OCI-LY3 (cell line): Measurements from ENCODE around the gene TMPO.
A peak's percentile ranks its signal among the peaks of the same experiment; 100 is the strongest.
"Not testable (repeated sequence)": the region's sequence is repeated elsewhere in the genome, so short reads cannot be mapped to it uniquely, and the experiment has no call there.

Source experiments
- H2AFZ ChIP-seq: fragments of 200-600, 300-600 bp; shearing (Covaris generic); 2 replicates; pipeline ENCODE4 v1.6.0; 2014; ENCODE audit warnings: antibody characterized with exemption, low read depth, low read length
- H3K27ac ChIP-seq: fragments of 200-600, 300-600 bp; sonication (generic); 2 replicates; pipeline ENCODE4 v1.5.1; 2014; ENCODE audit warnings: mild to moderate bottlenecking, low read length, moderate library complexity, mixed read lengths
- H3K27me3 ChIP-seq: fragments of 200-600, 300-600 bp; sonication (generic); 2 replicates; pipeline ENCODE4 v1.6.1; 2014; ENCODE audit warnings: low read depth, low read length, mixed read lengths
- H3K36me3 ChIP-seq: fragments of 200-600, 300-600 bp; sonication (generic); replicated peaks from 2 replicates; pipeline ENCODE3; 2014; ENCODE audit warnings: low read depth, low read length, mixed read lengths
- H3K4me1 ChIP-seq: fragments of 300-600, 200-600 bp; sonication (generic); 2 replicates; pipeline ENCODE4 v1.6.1; 2014; ENCODE audit warnings: low read length, mixed read lengths
- H3K4me2 ChIP-seq: fragments of 200-600, 300-600 bp; sonication (generic); 2 replicates; pipeline ENCODE4 v1.6.1; 2014; ENCODE audit warnings: low read length, mixed read lengths
- H3K4me3 ChIP-seq: fragments of 300-600, 200-600 bp; sonication (generic); 2 replicates; pipeline ENCODE4 v1.5.1; 2014; ENCODE audit warnings: antibody characterized with exemption, mild to moderate bottlenecking, low read length, moderate library complexity
- H3K79me2 ChIP-seq: fragments of 300-600, 200-600 bp; shearing (Covaris generic); 2 replicates; pipeline ENCODE4 v1.6.1; 2014; ENCODE audit warnings: mild to moderate bottlenecking, low read length, mixed read lengths
- H3K9ac ChIP-seq: fragments of 300-600, 200-600 bp; shearing (Covaris generic); 2 replicates; pipeline ENCODE4 v1.6.0; 2014; ENCODE audit warnings: mild to moderate bottlenecking, low read length, moderate library complexity
- H3K9me3 ChIP-seq: fragments of 200-600, 300-600 bp; shearing (Covaris generic); 2 replicates; pipeline ENCODE4 v1.6.1; 2014; ENCODE audit warnings: low read length, mixed read lengths; ENCODE audit not compliant: insufficient read depth
- H4K20me1 ChIP-seq: fragments of 200-600, 300-600 bp; sonication (generic); 2 replicates; pipeline ENCODE4 v1.6.1; 2016; ENCODE audit warnings: low read length, mixed read lengths; ENCODE audit not compliant: insufficient read depth
- CTCF ChIP-seq: fragments of 200-600, 300-600 bp; sonication (generic); IDR thresholded peaks from 2 replicates; pipeline ENCODE4 v1.5.1; 2014; ENCODE audit warnings: antibody characterized with exemption, low read length, low read depth
- EZH2phosphoT487 ChIP-seq: fragments of 200-600 bp; shearing (Covaris generic); IDR thresholded peaks from 2 replicates; pipeline ENCODE4 v1.6.1; 2018; ENCODE audit warnings: antibody characterized with exemption, mixed run types, low read depth

Gene TMPO

GRCh38 chr12:98595243-98595988, 80.0 kb downstream of the TMPO start:
- TF ChIP-seq CTCF (no peak), EZH2phosphoT487 (no peak)
- peak overlapping the region; percentile 98 for H3K9ac ChIP-seq
- H2AFZ ChIP-seq, result no peak overlapping the region
- peak overlapping the region; percentile 98 for H3K4me3 ChIP-seq
- H4K20me1 ChIP-seq, result peaks cover 28% of the 10 kb centered on the region
- no peaks in the 10 kb centered on the region for H3K27me3 ChIP-seq
- peaks cover 16% of the 10 kb centered on the region for H3K4me1 ChIP-seq
- H3K27ac ChIP-seq, result no peak overlapping the region
- H3K36me3 ChIP-seq, result peaks cover 51% of the 10 kb centered on the region
- H3K79me2 ChIP-seq, result peaks cover 64% of the 10 kb centered on the region
- H3K4me2 ChIP-seq, result peak overlapping the region; percentile 88
- H3K9me3 ChIP-seq, result no peaks in the 10 kb centered on the region

- not testable (repeated sequence) for H3K27me3 ChIP-seq, H3K9me3 ChIP-seq, H3K4me3 ChIP-seq, H3K27ac ChIP-seq, H2AFZ ChIP-seq, H3K9ac ChIP-seq, H3K4me2 ChIP-seq
- Histone ChIP-seq H3K4me1 (peaks cover 16% of the 10 kb centered on the region), H3K79me2 (peaks cover 64% of the 10 kb centered on the region), H3K36me3 (peaks cover 65% of the 10 kb centered on the region), H4K20me1 (peaks cover 28% of the 10 kb centered on the region)
Measured at GRCh38 chr12:98597313-98597712, 81.9 kb downstream of the TMPO start.
